ENCODE measurements around the gene PTTG1IP.
A peak's percentile ranks its signal among the peaks of the same experiment; 100 is the strongest.
"Not testable (repeated sequence)": the region's sequence is repeated elsewhere in the genome, so short reads cannot be mapped to it uniquely, and the experiment has no call there.

PTTG1IP gene

GRCh38 chr21:44881198-44881872 is 7.8 kb upstream of the PTTG1IP start:
- DNase-seq (ENCODE audit: low read depth) = no peak

- DNase-seq (ENCODE audit: low read depth) = no peak
These were observed 7.1 kb upstream of the PTTG1IP start for GRCh38 chr21:44880405-44881197.

- not testable (repeated sequence) for DNase-seq (ENCODE audit: low read depth)
These were observed 5.7 kb upstream of the PTTG1IP start for GRCh38 chr21:44879238-44879637.

- no peak for DNase-seq (ENCODE audit: low read depth)
These were observed 4.8 kb upstream of the PTTG1IP start for GRCh38 chr21:44878053-44878982.

GRCh38 chr21:44876849-44877575 is 3.5 kb upstream of the PTTG1IP start:
- DNase-seq (ENCODE audit: low read depth) = no peak

- no peak for DNase-seq (ENCODE audit: low read depth)
These were observed 1.8 kb upstream of the PTTG1IP start for GRCh38 chr21:44875316-44875700.

GRCh38 chr21:44874497-44875315 is 1.2 kb upstream of the PTTG1IP start:
- DNase-seq (ENCODE audit: low read depth) = no peak

GRCh38 chr21:44874240-44874496 is 678 bp upstream of the PTTG1IP start:
- DNase-seq (ENCODE audit: low read depth) = no peak

- DNase-seq (ENCODE audit: low read depth) = no peak
These were observed 688 bp downstream of the PTTG1IP start for GRCh38 chr21:44872649-44873355.

- DNase-seq (ENCODE audit: low read depth) = no peak
These were observed 1.2 kb downstream of the PTTG1IP start for GRCh38 chr21:44872323-44872648.

GRCh38 chr21:44871576-44872269 is 1.8 kb downstream of the PTTG1IP start:
- no peak for DNase-seq (ENCODE audit: low read depth)

GRCh38 chr21:44870748-44871495 is 2.6 kb downstream of the PTTG1IP start:
- DNase-seq (ENCODE audit: low read depth) = no peak

GRCh38 chr21:44869781-44870747 is 3.4 kb downstream of the PTTG1IP start:
- DNase-seq (ENCODE audit: low read depth) = no peak

- no peak for DNase-seq (ENCODE audit: low read depth)
These were observed 4.8 kb downstream of the PTTG1IP start for GRCh38 chr21:44868707-44869106.

- peak; percentile 24 for DNase-seq (ENCODE audit: low read depth)
These were observed 5.3 kb downstream of the PTTG1IP start for GRCh38 chr21:44867999-44868700.

GRCh38 chr21:44867464-44867863 is 6.0 kb downstream of the PTTG1IP start:
- DNase-seq (ENCODE audit: low read depth) = no peak

GRCh38 chr21:44866780-44867179 is 6.7 kb downstream of the PTTG1IP start:
- no peak for DNase-seq (ENCODE audit: low read depth)
